ENCODE measurements around the gene TOMM22.

Gene TOMM22

DNA sequence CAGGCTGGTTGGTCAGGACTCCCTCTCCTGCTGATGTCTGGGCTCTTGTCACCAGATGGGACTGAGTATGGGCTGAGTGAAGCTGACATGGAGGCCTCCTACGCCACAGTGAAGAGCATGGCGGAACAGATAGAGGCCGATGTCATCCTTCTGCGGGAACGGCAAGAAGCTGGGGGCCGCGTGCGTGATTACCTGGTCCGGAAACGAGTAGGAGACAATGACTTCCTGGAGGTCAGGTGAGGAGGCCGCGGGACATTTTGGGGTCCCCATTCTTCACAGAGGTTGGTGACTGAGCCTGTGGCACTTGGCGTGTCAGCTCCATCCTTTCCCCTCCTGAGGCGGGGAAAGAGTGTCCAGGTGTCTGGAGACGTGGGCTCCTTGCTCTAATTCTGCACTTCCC lies 34.1 kb downstream of the TOMM22 start:
- DNase-seq, result no peak

- DNase-seq, result no peak
Observed at GRCh38 chr22:38716271-38716670, 34.5 kb downstream of the TOMM22 start.

DNA sequence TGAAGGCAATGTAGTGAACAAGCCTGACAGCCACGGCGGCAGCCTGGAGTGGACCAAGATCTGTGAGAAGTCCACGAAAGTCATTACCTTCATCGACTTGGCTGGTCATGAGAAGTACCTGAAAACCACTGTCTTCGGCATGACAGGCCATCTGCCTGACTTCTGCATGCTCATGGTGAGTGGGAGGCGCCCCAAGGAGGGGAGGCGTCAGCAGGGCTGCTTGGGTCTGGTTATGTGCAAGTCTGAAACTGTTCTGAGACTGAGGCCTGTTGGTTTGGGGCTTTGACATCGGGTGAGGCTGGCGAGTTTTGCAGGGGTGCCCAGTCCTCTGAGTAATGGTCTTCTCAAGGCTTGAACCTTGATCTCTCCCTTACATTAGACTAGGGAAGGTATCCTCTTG lies 35.1 kb downstream of the TOMM22 start:
- no peak for DNase-seq

GRCh38 chr22:38717244-38717643 lies 35.5 kb downstream of the TOMM22 start:
- DNase-seq, result no peak

DNA sequence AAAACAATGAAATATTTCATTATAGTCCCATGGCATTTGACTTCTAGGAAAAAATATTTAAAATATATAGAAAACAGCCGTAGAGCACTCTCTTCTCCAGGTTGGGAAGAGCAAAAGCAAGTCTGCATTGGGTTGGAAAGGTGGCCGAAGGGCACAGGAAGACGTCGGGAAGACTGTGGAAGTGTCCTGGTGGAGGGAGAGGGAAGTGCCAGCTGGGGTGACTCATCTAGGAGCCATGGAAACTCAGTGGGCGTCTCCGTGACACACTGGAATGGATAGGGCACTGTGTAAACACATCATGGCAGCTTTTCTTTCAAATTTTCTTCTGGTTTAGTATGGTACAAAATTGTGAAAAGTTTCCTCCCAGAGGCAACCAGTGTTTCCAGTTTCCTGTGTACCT lies 36.7 kb downstream of the TOMM22 start:
- peak in 1 of 2 experiments; percentile 34 for DNase-seq

GRCh38 chr22:38719196-38719595 lies 37.4 kb downstream of the TOMM22 start:
- no peak for DNase-seq

DNA sequence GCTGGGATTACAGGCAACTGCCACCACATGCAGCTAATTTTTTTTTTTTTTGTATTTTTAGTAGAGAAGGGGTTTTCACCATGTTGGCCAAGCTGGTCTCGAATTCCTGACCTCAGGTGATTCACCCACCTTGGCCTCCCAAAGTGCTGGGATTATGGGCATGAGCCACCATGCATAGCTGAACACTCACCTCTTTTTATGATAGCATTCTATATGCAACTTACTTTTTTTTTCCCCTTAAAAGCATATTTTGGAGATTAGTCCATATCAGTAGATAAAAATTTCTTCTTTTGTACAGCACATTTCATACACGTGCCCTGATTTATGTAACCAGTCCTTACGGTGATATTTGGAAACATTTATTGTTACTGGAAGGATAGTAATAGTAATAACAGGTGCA lies 38.6 kb downstream of the TOMM22 start:
- no peak for DNase-seq

GRCh38 chr22:38721551-38721950 lies 39.8 kb downstream of the TOMM22 start:
- DNase-seq, result no peak

GRCh38 chr22:38724176-38724575 lies 42.4 kb downstream of the TOMM22 start:
- DNase-seq, result no peak

GRCh38 chr22:38724926-38725571 lies 43.3 kb downstream of the TOMM22 start:
- peak in 1 of 2 experiments; percentile 44 for DNase-seq

DNA sequence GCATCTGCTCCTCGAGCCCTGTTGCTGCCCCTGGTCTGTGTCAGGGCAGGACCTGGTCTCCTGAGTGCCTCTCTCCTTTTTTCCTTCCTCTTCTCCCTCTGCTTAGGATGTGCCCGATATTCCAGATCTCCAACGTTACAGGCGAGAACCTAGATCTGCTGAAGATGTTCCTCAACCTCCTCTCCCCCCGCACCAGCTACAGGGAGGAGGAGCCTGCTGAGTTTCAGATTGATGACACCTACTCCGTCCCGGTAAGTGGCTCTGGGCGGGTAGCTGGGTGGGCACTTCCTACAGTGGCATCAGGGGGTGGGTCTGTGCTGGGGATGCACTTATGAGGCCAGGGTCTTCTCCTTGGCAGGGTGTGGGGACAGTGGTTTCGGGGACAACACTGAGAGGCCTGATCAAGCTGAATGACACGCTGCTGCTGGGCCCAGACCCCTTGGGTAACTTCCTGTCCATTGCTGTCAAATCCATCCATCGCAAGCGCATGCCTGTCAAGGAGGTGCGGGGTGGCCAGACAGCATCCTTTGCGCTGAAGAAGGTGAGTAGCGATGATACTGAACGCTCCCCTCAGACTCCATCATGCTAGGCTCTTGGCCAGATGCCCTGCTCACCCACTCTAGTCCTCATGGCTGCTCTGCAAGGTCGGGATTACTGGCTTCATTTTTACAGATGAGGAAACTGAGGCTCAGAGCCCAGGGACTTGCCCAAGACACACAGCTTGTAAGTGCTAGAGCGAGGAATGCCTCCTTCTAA lies 44.3 kb downstream of the TOMM22 start:
- no peak for DNase-seq

DNA sequence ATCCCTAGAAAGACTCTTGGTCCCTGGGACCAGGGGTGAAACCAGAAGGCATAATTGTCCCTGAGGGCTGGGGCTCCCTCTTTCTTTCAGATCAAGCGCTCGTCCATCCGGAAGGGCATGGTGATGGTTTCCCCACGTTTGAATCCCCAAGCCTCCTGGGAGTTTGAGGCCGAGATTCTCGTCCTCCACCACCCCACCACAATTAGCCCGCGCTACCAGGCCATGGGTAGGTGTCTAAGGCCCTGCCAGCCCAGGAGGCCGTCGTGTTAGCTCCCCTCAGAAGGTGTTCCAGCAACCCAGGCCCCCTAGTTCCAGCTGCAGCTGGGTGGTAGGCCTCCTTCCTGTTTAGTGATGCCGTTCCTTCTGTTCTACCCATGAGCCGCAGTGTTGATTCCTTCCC lies 45.4 kb downstream of the TOMM22 start:
- no peak for DNase-seq

DNA sequence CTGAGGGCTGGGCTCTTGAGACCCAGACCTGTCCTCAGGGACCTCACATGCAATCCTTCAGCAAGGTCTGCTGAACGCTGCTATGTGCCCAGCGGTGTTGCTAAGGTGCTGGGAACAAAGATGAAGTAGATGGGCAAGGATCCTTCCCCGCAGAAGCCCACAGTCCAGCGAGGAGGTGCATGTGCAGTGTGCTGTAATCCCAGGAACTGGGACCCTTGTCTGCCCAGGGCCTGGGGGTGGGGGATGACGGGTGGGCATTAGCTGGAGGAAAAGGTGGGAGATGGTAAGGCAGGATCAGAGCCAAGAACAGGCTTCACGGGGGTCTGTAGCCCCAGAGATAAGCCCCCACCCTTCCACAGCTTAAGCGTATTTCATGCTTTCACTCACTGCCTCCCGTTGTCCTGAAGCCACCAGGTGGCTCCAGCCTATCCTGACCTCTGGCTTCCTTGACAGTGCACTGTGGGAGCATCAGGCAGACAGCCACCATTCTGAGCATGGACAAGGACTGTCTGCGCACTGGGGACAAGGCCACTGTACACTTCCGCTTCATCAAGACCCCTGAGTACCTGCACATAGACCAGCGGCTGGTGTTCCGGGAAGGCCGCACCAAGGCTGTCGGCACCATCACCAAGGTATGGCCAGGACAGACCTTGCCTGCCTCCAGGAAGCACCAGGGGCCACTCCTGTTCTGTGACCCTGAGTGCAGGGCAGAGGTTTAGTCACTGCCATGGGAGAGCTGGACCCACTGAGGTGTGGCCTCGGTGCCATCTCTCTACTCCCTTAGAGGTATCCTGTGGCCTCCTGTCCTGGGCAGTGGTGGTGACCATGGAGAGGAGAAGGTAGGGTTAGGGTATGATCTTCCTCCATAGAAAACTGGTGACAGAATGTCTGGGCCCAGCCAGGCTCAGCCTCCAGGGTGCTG lies 46.0 kb downstream of the TOMM22 start:
- DNase-seq, result no peak

DNA sequence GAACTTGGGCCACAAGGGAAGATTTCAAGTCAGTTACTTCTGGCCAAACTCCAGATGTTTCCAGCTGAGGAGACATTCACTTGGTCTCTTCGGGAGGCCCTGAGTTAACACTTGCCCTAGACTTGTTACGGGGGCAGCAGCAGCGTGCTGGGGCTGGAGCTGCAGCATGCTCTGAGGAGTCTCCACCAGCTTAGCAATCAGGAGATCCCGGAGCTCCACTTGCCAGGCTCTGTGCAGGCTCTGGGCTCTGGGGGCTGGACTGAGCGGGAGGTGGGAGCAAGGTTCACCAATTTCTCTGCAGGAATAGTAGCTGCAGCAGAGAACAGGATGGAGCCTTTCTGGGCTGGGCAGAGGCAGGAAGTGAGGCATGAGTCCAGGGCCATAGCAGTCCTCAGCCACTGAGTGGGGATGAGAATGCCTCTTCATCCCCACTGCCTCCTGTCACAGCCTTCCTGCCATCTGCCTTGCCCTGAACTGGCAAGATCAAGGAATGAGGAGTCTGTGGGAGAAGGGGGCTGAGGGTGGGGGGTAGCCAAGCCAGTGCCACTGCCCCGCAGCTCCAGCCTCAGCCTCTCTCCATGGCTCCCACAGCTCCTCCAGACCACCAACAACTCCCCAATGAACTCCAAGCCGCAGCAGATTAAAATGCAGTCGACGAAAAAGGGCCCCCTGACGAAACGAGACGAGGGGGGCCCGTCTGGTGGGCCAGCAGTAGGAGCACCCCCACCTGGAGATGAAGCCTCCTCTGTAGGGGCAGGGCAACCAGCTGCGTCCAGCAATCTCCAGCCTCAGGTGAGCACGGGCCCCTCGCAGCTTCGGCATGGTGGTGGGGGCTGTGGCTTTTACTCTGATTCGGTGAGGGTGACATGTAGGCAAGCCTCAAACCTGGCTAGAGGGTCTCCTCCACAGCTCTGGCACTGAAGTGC lies 47.4 kb downstream of the TOMM22 start:
- DNase-seq, result no peak

DNA sequence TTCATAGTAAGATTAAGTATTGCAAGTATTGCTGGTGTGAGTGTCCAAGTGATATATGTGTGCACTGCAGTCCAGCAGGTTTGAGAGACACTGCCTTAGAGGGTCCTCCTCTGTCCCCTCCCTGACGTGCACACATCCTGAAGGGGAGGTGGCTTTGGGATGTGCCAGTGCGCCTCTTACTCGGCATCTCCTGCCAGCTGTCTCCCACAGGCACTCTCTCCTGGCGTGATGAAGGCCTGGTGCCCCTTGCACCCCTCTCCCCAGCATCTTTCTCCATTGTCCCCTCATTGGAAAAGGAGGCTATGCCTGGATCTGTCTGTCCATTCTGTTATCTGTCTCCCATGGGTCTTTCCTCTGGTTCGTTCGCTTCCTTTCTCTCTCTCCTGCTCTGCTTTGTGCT lies 48.2 kb downstream of the TOMM22 start:
- no peak for DNase-seq

DNA sequence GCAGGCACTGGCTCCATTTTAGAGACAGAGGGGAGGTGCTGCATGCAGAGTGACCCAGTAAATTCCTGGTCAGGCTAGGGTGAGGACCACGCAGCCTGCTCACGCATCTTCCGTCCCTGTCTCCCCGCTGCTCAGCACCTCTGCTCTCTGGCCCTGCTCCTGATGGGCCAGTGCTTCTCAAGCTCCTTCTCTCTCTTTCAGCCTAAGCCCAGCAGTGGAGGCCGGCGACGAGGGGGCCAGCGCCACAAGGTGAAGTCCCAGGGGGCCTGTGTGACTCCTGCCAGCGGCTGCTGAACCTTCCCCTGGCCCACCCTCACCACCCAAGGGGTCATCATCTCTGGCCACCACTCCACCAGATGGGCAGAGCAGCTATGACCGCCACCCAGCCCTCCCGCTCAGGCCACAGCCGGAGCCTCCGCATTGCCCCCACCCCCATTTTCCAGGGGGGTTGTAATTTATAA lies 48.7 kb downstream of the TOMM22 start:
- DNase-seq, result no peak

DNA sequence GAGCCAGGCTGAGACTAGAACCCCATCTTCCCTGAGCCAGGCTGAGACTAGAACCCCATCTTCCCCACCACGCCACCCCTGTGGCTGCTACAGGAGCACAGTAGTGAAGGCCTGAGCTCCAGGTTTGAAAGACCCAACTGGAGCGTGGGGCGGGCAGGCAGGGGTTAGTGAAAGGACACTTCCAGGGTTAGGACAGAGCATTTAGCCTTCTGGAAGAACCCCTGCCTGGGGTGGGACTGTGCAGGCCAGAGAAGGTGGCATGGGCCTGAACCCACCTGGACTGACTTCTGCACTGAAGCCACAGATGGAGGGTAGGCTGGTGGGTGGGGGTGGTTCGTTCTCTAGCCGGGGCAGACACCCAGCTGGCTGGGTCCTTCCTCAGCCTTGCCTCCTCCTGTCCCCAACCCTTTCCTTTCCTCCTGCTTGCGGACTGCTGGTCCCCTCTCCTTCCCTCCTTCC lies 50.0 kb downstream of the TOMM22 start:
- no peak for DNase-seq

DNA sequence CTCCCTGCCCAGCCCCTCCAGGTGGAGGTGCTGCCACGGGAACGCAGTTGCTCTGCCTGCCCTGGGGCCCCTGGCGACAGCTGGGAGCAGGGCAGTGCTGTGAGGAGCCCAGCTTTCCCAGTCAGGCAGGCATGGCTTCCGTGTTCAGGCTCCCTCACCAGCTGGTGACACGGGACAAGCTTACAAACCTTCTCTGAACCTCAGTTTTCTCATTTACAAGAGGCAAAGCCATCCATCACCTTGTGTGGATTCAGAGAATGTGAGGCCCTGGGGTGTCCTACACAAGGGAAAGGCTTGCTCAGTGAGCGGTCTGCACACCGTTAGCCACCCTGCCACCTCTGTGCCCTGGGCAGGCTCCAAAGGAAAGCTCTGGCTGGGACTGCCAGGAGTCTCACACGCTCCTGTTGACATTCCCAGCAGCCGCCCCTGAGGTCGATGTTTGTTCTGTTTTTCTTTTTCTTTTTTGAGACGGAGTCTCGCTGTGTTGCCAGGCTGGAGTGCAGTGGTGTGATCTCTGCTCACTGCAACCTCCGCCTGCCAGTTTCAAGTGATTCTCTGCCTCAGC lies 50.6 kb downstream of the TOMM22 start:
- peak in 1 of 2 experiments; percentile 20 for DNase-seq

GRCh38 chr22:38733329-38733723 lies 51.6 kb downstream of the TOMM22 start:
- peak; percentile 25 to 59 for DNase-seq

GRCh38 chr22:38733724-38734381 lies 52.1 kb downstream of the TOMM22 start:
- DNase-seq, result peak; percentile 68 to 88

GRCh38 chr22:38734421-38735100 lies 52.8 kb downstream of the TOMM22 start:
- no peak for DNase-seq
